HCT116 (cell line): ENCODE measurements around the gene OR51D1. TPM values are rescaled to one million over a fixed set of nuclear protein-coding genes. Genes with fewer than 3 reads are reported as not detected.

ENCODE experiments used
- ATAC-seq: fragments of 200-7000 bp; cut with Tn5 transposase; 2 replicates; pipeline ENCODE4 v1.9.1; 2020; ENCODE audit warnings: mild to moderate bottlenecking, moderate library complexity
- BruUV-seq: library from RNA; stranded (reverse); fragments of 400-500 nt; replicated peaks from 2 replicates; lab custom pipeline; 2021; lab: Mats Ljungman, UMichigan
- CTCF ChIA-PET: fragments of 300-600 bp; sonication (Branson Sonifier 250); formaldehyde crosslinking; loops from one replicate; lab custom pipeline; 2021; ENCODE audit warnings: antibody characterized with exemption; lab: Charles Lee
- POLR2A ChIA-PET: fragments of 300-600, 350-600 bp; sonication (Branson Sonifier 250); formaldehyde crosslinking; loops from one replicate; lab custom pipeline; 2021; ENCODE audit warnings: antibody characterized with exemption; lab: Charles Lee
- RAD21 ChIA-PET, 2 experiments: fragments of 300-600 bp; sonication (Branson Sonifier 250); formaldehyde crosslinking; loops; one replicate each; lab custom pipeline; 2023; ENCODE audit warnings: low total read pairs in 2 of 2; ENCODE audit not compliant: uncharacterized antibody in 2 of 2, unreplicated experiment in 2 of 2, low non-redundant PET in 1 of 2; lab: Charles Lee
- DNase-seq: peaks from one replicate; pipeline ENCODE4 v3.0.0-alpha.2; 2010; ENCODE audit warnings: low read depth, low spot score
- H2AFZ ChIP-seq: fragments of 200-600 bp; shearing (Covaris generic), sonication (generic); 2 replicates; pipeline ENCODE4 v1.6.1; 2017; ENCODE audit warnings: low read depth, mixed run types, mixed read lengths, antibody characterized with exemption, low read length; ENCODE audit not compliant: poor library complexity, severe bottlenecking
- H3K27ac ChIP-seq: 2 replicates; pipeline ENCODE4 v1.5.1; 2012; ENCODE audit warnings: low read depth, low read length
- H3K27me3 ChIP-seq: fragments of 200-600 bp; sonication (generic); 2 replicates; pipeline ENCODE4 v1.6.1; 2016; ENCODE audit warnings: mixed run types, low read length, mixed read lengths; ENCODE audit not compliant: insufficient read depth
- H3K36me3 ChIP-seq, 2 experiments: fragments of 200-500 bp in 1 of 2; fragments of 200-600 bp in 1 of 2; sonication (Bioruptor generic) in 1 of 2; sonication (generic) in 1 of 2; 2 replicates each; pipeline versions ENCODE4 v1.5.1 to v1.6.1; 2014 to 2016; ENCODE audit warnings: low read length in 2 of 2, inconsistent platforms in 1 of 2, mixed read lengths in 1 of 2, mixed run types in 1 of 2; ENCODE audit not compliant: insufficient read depth in 2 of 2, control insufficient read depth in 1 of 2
- H3K4me1 ChIP-seq, 2 experiments: fragments of 200-600 bp in 1 of 2; sonication (generic) in 1 of 2; 2 replicates each; pipeline versions ENCODE4 v1.5.1 to v1.6.1; 2012 to 2017; ENCODE audit warnings: low read length in 2 of 2, inconsistent platforms in 1 of 2, mild to moderate bottlenecking in 1 of 2, mixed read lengths in 1 of 2, mixed run types in 1 of 2, moderate library complexity in 1 of 2; ENCODE audit not compliant: insufficient read depth in 2 of 2, control insufficient read depth in 1 of 2
- H3K4me2 ChIP-seq: fragments of 200-600 bp; sonication (generic); 2 replicates; pipeline ENCODE4 v1.6.1; 2017; ENCODE audit warnings: mixed run types, low read length, mixed read lengths
- H3K4me3 ChIP-seq, 2 experiments: fragments of 200-600 bp in 1 of 2; sonication (generic) in 1 of 2; replicated peaks in 1 of 2; 2 replicates each; pipeline ENCODE4 v1.5.1; 2011 to 2016; ENCODE audit warnings: low read length in 2 of 2, control low read depth in 1 of 2, low read depth in 1 of 2, mild to moderate bottlenecking in 1 of 2, mixed read lengths in 1 of 2, mixed run types in 1 of 2
- H3K79me2 ChIP-seq: fragments of 200-600 bp; sonication (generic); 2 replicates; pipeline ENCODE4 v1.6.1; 2017; ENCODE audit warnings: mild to moderate bottlenecking, mixed run types, low read length, moderate library complexity, mixed read lengths; ENCODE audit not compliant: insufficient read depth
- H3K9ac ChIP-seq: fragments of 200-600 bp; sonication (generic); 2 replicates; pipeline ENCODE4 v1.6.1; 2016; ENCODE audit warnings: low read length, mixed read lengths
- H3K9me2 ChIP-seq: fragments of 200-600 bp; sonication (generic), shearing (Covaris generic); 2 replicates; pipeline ENCODE4 v1.6.1; 2017; ENCODE audit warnings: mixed run types, mild to moderate bottlenecking, moderate library complexity; ENCODE audit not compliant: insufficient read depth
- H3K9me3 ChIP-seq, 2 experiments: fragments of 200-500 bp in 1 of 2; fragments of 200-600 bp in 1 of 2; sonication (Bioruptor generic) in 1 of 2; sonication (generic) in 1 of 2; 2 replicates each; pipeline ENCODE4 v1.6.1; 2014 to 2017; ENCODE audit warnings: low read length in 2 of 2, mixed read lengths in 2 of 2, inconsistent platforms in 1 of 2, low read depth in 1 of 2, mild to moderate bottlenecking in 1 of 2, mixed run types in 1 of 2, moderate library complexity in 1 of 2; ENCODE audit not compliant: control insufficient read depth in 1 of 2, insufficient read depth in 1 of 2
- H4K20me1 ChIP-seq: fragments of 200-600 bp; sonication (generic), shearing (Covaris generic); 2 replicates; pipeline ENCODE4 v1.6.1; 2017; ENCODE audit warnings: mixed run types, mild to moderate bottlenecking, moderate library complexity; ENCODE audit not compliant: insufficient read depth
- CBX3 ChIP-seq: IDR thresholded peaks from 2 replicates; pipeline ENCODE4 v1.6.1; 2012; ENCODE audit warnings: low read depth
- EGR1 ChIP-seq: IDR thresholded peaks from 2 replicates; pipeline ENCODE4 v1.6.1; 2012; ENCODE audit warnings: low read depth
- ELF1 ChIP-seq: IDR thresholded peaks from 2 replicates; pipeline ENCODE4 v1.6.1; 2012; ENCODE audit warnings: low read depth, borderline replicate concordance
- EZH2 ChIP-seq: fragments of 200-600 bp; sonication (generic); IDR thresholded peaks from 2 replicates; pipeline ENCODE4 v1.6.1; 2017; ENCODE audit warnings: antibody characterized with exemption, mixed run types
- EZH2phosphoT487 ChIP-seq: fragments of 200-600 bp; IDR thresholded peaks from 2 replicates; pipeline ENCODE4 v1.6.1; 2018; ENCODE audit warnings: antibody characterized with exemption, borderline replicate concordance
- FOSL1 ChIP-seq: IDR thresholded peaks from 2 replicates; pipeline ENCODE4 v1.6.1; 2012; ENCODE audit warnings: low read depth
- RAD21 ChIP-seq: IDR thresholded peaks from 2 replicates; pipeline ENCODE4 v1.6.1; 2012; ENCODE audit warnings: low read depth, mild to moderate bottlenecking
- SIN3A ChIP-seq: IDR thresholded peaks from 2 replicates; pipeline ENCODE4 v1.6.1; 2012; ENCODE audit warnings: low read depth
- SP1 ChIP-seq: IDR thresholded peaks from 2 replicates; pipeline ENCODE4 v1.6.1; 2012; ENCODE audit warnings: low read depth
- SRF ChIP-seq: IDR thresholded peaks from 2 replicates; pipeline ENCODE4 v1.6.1; 2012; ENCODE audit warnings: low read depth
- TCF7L2 ChIP-seq: IDR thresholded peaks from 2 replicates; pipeline ENCODE4 v1.7.0; 2011; ENCODE audit warnings: borderline replicate concordance, inconsistent platforms; ENCODE audit not compliant: insufficient read depth, insufficient read length; ENCODE audit errors: extremely low read depth
- YY1 ChIP-seq: IDR thresholded peaks from 2 replicates; pipeline ENCODE4 v1.6.1; 2011; ENCODE audit warnings: low read length, low read depth, moderate library complexity, mild to moderate bottlenecking; ENCODE audit not compliant: insufficient replicate concordance; ENCODE audit errors: extremely low read depth
- ZBTB33 ChIP-seq: IDR thresholded peaks from 2 replicates; pipeline ENCODE4 v1.6.1; 2011; ENCODE audit warnings: mild to moderate bottlenecking, low read length, moderate library complexity; ENCODE audit not compliant: insufficient replicate concordance; ENCODE audit errors: extremely low read depth
- ZFX ChIP-seq: fragments of 450-650 bp; IDR thresholded peaks from 2 replicates; pipeline ENCODE4 v1.6.1; 2017
- ZNF274 ChIP-seq: fragments of 200-500 bp; sonication (Bioruptor generic); IDR thresholded peaks from 2 replicates; pipeline ENCODE4 v1.6.1; 2014; ENCODE audit warnings: mild to moderate bottlenecking, low read depth, low read length, inconsistent platforms
- intact Hi-C: fragments of 100-400 bp; cut with micrococcal nuclease; formaldehyde crosslinking; loops from 2 replicates; pipeline ENCODE4 v1.10.0; 2022
- total RNA-seq: library from RNA; stranded (reverse); gene quantifications from one replicate; pipeline ENCODE4 v1.2.1, GENCODE V29; 2021; ENCODE audit not compliant: unreplicated experiment
- TF ChIP-seq, protein P1 (sequence below): IDR thresholded peaks from 2 replicates; pipeline ENCODE4 v1.6.1; 2012
- TF ChIP-seq, protein P2 (sequence below), 3 experiments: fragments of 200-600 bp in 1 of 3; sonication (generic) in 1 of 3; IDR thresholded peaks in 2 of 3; conservative IDR thresholded peaks in 1 of 3; 2 replicates each; pipeline ENCODE4 v1.5.1; 2012 to 2017; ENCODE audit warnings: low read depth in 2 of 3, low read length in 2 of 3, antibody characterized with exemption in 1 of 3, borderline replicate concordance in 1 of 3, control low read depth in 1 of 3, mild to moderate bottlenecking in 1 of 3, mixed read lengths in 1 of 3, mixed run types in 1 of 3, moderate library complexity in 1 of 3; ENCODE audit not compliant: insufficient read depth in 1 of 3

Gene OR51D1
- total RNA-seq, 1 experiment from 2014 or later = not detected

DNA sequence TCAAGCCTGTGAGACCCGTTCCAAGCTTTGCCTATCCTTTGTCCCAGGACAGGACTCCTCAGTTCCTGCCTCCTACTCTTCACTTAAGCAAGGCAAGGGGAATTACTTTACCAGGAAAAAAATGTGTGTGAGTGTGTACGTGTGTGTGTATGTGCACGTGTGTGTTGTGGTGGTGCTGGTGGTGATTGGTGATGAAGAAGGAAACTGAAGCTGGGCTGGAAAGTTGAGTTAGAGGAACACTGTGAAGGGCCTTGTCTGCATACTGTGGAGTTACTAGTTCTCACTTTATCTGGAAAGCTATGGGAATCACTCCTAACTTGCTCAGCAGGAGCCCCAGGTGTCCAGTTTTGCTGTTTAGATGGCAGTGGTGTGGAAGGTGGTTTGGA lies 378 bp downstream of the OR51D1 start:
- DNase-seq = no peak
- Histone ChIP-seq H3K4me1 (no peaks in the 10 kb centered on the region), H3K9ac (no peak overlapping the region), H2AFZ (no peak overlapping the region), H3K4me2 (no peak overlapping the region), H3K79me2 (no peaks in the 10 kb centered on the region), H3K36me3 (no peaks in the 10 kb centered on the region), H3K27ac (no peak overlapping the region), H4K20me1 (no peaks in the 10 kb centered on the region; the same call in 1 of the 2 replicates), H3K9me3 (no peaks in the 10 kb centered on the region), H3K4me3 (no peak overlapping the region), H3K27me3 (peaks cover 49% of the 10 kb centered on the region), H3K9me2 (no peaks in the 10 kb centered on the region)
- no peak for ATAC-seq
- intact Hi-C loops = loop anchor here (1.0 kb wide), 2 partner anchors 367 to 1171 kb away; partner anchors contain the start of gene OR52N2
- RAD21 ChIA-PET = interaction anchor here in 1 of 2 experiments (0.8 kb wide), 1 partner anchor 182 kb away, joined by 4 read pairs; no protein-coding TSS in a partner anchor
- no TSS peak for BruUV-seq
- TF ChIP-seq EZH2phosphoT487 (no peak), TCF7L2 (no peak), CBX3 (no peak), YY1 (no peak), ZFX (no peak)
- TF ChIP-seq, protein P1, sequence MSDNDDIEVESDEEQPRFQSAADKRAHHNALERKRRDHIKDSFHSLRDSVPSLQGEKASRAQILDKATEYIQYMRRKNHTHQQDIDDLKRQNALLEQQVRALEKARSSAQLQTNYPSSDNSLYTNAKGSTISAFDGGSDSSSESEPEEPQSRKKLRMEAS = no peak
- CTCF ChIA-PET = interaction anchor here (0.9 to 2.4 kb wide), 11 partner anchors 9 to 1725 kb away, joined by 3 to 25 read pairs (median 8); no protein-coding TSS in a partner anchor
- POLR2A ChIA-PET = no interaction called here

GRCh38 chr11:4639931-4640330 lies 2.7 kb downstream of the OR51D1 start:
- no peak overlapping the region for H3K4me3 ChIP-seq
- H2AFZ ChIP-seq = no peak overlapping the region
- ChIA-PET POLR2A (no interaction called here), CTCF (no interaction called here), RAD21 (no interaction called here)
- no peaks in the 10 kb centered on the region for H3K4me1 ChIP-seq
- H3K27ac ChIP-seq = no peak overlapping the region
- no peaks in the 10 kb centered on the region for H4K20me1 ChIP-seq
- no peaks in the 10 kb centered on the region for H3K9me2 ChIP-seq
- H3K9me3 ChIP-seq = no peaks in the 10 kb centered on the region
- no peak overlapping the region for H3K4me2 ChIP-seq
- no peak overlapping the region for H3K9ac ChIP-seq
- no peaks in the 10 kb centered on the region for H3K36me3 ChIP-seq
- H3K27me3 ChIP-seq = peaks cover 61% of the 10 kb centered on the region
- H3K79me2 ChIP-seq = no peaks in the 10 kb centered on the region
- intact Hi-C loops = no loop called here
- no peak for DNase-seq
- BruUV-seq = no TSS peak
- ATAC-seq = no peak
- no peak for TF ChIP-seq TCF7L2
- TF ChIP-seq EGR1 = no peak
- no peak for TF ChIP-seq SIN3A
- no peak for TF ChIP-seq FOSL1
- no peak for TF ChIP-seq RAD21
- TF ChIP-seq ZBTB33 = no peak
- TF ChIP-seq ZNF274 = no peak
- TF ChIP-seq, protein P2, sequence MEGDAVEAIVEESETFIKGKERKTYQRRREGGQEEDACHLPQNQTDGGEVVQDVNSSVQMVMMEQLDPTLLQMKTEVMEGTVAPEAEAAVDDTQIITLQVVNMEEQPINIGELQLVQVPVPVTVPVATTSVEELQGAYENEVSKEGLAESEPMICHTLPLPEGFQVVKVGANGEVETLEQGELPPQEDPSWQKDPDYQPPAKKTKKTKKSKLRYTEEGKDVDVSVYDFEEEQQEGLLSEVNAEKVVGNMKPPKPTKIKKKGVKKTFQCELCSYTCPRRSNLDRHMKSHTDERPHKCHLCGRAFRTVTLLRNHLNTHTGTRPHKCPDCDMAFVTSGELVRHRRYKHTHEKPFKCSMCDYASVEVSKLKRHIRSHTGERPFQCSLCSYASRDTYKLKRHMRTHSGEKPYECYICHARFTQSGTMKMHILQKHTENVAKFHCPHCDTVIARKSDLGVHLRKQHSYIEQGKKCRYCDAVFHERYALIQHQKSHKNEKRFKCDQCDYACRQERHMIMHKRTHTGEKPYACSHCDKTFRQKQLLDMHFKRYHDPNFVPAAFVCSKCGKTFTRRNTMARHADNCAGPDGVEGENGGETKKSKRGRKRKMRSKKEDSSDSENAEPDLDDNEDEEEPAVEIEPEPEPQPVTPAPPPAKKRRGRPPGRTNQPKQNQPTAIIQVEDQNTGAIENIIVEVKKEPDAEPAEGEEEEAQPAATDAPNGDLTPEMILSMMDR (IDR thresholded peaks at IDR 0.05 in 2 of 3, conservative IDR thresholded peaks at IDR 0.05 in 1 of 3; ENCODE audit: borderline replicate concordance in 1 of 3, insufficient read depth in 1 of 3, low read depth in 2 of 3, low read length in 2 of 3) = no peak
- TF ChIP-seq ELF1 = no peak
- no peak for TF ChIP-seq ZFX
- no peak for TF ChIP-seq SRF
- TF ChIP-seq SP1 = no peak
- TF ChIP-seq EZH2 = no peak
